NCI-H2107 (cell line): ENCODE data around the gene NKAIN1.
"Not testable (repeated sequence)": the region's sequence is repeated elsewhere in the genome, so short reads cannot be mapped to it uniquely, and the experiment has no call there.

Source experiments
- DNase-seq: peaks from one replicate; lab custom pipeline; 2025; lab: John Stamatoyannopoulos, UW

NKAIN1 gene

DNA sequence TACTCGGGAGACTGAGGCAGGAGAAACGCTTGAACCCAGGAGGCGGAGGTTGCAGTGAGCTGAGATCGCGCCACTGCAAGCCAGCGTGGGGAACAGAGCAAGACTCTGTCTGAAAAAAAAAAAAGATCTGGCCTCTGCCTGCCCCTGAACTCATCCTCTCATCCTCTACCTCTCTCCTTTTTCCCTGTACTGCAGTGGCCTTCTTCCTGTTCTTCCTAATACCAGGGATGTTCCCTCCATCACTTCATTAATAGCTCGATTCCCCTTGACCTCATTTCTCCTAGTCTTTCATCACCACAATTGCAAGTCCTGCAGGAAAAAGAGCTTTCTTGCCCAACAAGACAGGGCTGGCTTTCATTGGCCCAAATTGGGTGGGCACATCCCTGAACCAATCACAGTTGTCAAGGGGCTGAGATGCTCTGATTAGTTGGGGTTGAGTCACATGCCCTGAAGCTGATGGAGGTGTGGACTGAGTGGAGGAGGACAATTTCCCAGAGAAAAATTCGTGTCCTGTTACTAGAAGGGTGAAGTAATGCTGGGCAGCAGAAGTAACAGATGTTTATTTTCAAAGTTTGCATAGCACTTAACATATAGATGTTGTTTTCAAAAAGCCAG is 87.4 kb downstream of the NKAIN1 start:
- no peak for DNase-seq

DNA sequence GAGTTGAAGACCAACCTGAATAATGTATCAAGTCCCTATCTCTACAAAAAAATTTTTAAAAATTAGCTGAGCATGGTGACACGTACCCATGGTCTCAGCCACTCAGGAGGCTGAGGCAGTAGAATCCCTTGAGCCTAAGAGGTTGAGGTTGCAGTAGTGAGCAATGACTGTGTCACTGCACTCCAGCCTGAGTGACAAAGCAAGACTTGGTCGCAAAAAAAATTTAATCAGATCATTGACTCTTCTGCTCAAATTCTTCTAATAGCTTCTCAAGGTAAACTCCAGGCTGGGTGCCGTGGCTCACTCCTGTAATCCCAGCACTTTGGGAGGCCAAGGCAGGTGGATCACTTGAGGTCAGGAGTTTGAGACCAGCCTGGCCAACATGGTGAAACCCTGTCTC is 88.3 kb downstream of the NKAIN1 start:
- no peak for DNase-seq

DNA sequence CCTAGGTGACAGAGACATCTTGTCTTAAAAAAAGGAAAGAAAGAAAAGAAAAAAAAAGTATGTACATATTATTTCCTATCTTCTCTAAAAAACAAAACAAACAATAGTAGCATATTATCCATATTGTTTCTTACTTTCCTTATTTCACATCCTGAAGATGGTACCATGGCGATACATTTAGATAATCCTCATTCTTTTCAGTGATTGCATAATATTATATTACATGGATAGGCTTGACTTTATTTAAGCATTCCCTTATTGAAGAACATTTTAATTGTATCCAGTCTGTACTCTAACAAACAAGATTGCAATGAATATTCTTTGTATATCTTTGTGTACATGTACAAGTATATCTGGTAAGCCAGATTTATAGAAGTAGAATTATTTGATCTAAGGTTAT is 91.3 kb downstream of the NKAIN1 start:
- DNase-seq: no peak

DNA sequence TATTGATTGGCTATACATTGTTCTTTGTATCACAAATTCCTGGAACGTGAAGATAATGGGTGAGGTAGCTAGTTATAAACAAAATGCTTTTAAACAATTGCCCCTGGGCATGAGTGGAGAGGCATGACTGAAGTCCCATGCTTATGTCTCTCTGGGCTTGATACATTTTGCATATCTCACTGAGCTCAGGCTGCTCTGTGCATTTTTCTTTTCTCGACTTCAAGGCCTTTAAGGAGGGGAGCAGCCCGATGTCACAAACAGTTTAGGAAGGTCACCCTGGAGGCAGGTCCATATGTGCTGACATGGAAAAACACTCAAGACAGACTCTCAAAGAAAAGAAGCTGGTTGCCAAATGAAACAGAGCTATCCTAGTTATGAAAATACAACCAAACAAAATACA is 94.0 kb downstream of the NKAIN1 start:
- no peak for DNase-seq

DNA sequence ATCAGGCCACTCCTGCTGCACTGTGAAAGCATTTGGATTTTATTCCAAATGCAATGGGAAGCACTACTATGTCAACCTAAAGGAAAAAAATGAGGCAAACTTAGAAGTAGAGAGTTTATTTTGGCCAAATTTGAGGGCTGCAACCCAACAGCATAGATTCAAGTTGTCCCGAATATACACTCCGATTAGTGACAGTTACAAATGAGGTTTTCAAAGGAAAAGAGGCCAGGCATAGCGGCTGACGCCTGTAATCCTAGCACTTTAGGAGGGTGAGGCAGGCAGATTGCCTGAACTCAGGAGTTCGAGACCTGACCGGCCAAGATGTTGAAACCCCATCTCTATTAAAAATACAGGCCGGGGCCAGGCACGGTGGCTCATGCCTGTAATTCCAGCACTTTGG is 95.2 kb downstream of the NKAIN1 start:
- DNase-seq: no peak

DNA sequence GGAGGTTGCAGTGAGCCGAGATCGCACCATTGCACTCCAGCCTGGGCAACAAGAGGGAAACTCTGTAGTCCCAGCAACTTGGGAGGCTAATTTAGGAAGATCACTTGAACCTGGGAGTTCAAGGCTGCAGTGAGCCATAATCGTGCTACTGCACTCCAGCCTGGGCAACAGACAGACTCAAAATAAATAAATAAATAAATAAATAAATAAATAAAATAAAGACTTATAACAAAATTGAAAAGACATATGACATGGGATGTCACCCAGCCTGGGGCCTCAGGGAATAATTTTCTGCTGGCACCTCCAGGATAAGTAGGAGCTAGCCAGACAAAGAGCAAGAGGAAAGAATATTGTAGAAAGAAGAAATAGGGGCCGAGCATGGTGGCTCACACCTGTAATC is 96.2 kb downstream of the NKAIN1 start:
- DNase-seq: no peak

DNA sequence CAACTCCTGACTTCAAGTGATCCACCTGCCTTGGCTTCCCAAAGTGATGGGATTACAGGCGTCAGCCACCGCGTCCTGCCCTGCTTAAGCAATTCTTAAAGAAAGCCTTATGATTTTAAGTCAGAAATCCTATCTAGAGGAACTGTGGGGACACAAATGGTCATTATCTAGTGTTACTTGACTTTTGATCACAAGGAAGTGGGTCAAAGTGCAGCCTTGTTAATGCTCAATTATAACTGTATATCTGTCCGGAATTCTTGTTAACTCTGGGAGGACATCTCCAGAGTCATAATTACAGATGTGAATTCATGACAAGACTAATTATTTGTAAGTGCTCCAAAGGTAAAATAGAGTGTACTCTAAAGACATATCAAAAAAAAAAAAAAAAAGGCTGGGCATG is 97.3 kb downstream of the NKAIN1 start:
- DNase-seq: no peak

DNA sequence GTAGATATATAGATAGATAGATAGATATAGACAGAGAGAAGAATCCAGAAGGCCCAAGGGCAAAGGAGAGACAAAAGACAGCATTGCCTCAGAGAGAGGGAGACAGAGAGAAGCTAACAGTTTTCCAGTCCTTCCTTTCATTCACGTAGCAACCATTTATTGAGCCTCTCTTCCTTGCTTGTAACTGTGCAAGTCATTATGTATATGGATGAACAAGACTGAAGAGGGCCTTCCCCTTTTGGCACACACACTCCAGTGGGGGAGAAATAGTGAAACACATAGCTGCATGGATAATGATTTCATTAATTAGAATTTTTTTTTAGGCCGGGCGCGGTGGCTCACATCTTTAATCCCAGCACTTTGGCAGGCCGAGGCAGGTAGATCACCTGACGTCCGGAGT is 99.4 kb downstream of the NKAIN1 start:
- no peak for DNase-seq

DNA sequence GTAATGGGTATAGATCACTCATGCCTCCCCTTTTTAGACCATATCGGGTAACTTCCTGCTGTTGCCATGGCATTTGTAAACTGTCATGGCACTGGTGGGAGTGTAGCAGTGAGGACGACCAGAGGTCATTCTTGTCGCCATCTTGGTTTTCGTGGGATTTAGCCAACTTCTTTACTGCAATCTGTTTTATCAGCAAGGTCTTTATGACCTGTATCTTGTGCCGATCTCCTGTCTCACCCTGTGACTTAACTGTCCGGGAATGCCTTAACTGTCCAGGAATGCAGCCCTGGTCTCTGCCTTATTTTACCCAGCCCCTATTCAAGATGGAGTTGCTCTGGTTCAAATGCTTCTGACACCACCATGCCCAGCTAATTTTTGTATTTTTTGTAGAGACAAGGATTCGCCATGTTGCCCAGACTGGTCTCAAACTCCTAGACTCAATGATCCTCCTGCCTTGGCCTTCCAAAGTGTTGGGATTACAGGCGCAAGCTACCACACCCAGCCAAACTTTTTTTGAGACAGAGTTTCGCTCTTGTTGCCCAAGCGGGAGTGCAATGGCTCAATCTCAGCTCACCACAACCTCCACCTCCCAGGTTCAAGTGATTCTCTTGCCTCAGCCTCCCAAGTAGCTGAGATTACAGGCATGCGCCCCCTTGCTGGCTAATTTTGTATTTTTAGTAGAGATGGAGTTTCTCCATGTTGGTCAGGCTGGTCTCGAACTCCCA is 100.7 kb downstream of the NKAIN1 start:
- DNase-seq: not testable (repeated sequence)

DNA sequence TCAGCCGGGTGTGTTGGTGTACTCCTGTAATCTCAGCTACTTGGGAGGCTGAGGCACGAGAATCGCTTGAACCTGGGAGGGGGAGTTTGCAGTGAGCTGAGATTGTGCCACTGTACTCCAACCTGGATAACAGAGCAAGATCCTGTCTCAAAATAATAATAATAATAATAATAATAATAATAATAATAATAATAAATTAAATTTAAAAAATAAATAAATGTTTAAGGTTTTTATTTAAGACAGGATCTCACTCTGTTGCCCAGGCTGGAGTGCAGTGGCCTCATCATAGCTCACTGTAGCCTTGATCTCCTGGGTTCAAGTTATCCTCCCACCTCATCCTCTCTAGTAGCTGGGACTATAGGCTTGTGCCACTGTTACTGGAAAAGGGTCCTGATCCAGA is 101.8 kb downstream of the NKAIN1 start:
- not testable (repeated sequence) for DNase-seq

DNA sequence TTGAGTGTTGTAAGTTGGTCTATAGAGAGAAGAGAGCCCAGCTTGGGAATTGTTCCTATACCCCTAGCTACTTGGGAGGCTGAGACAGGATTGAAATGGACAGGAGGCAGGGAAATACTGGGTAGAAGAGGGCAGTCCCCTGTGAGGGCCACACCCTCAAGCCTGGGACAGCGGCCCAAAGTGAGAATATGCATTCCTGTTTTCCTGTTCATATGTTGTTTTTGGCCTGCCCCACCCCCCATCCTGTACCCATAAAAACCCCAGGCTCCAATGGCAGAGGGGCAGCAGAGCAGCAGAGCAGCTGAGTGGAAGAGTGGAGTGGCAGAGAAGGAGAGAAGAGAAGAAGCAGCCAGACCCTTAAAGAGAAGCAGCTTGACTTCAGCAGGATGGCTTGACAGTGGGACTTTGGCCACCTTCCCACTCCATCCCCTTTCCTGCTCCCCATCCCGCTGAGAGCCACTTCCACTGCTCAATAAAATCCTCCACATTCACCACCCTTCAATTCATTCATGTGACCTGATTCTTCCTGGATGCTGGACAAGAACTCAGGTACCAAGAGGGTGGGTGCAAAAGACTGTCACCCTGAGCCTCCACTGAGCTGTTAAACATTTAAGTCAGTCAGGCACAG is 103.6 kb downstream of the NKAIN1 start:
- DNase-seq: no peak

DNA sequence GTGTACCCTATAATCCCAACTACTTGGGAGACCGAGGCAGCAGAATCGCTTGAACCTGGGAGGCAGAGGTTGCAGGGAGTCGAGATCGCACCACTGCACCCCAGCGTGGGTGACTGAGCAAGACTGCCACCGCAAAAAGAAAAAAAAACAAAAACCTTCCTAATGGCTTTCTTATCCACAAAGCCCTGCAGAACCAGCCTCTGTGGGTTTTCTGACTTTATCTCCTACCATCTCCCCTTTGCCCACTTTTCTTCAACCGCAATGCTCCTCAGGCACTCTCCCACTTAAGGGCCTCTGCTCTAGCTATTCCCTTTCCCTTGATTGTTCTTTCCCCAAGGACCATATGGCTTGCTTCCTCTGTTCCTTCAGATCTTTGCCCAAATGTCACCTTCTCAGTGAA is 106.3 kb downstream of the NKAIN1 start:
- DNase-seq: no peak
